C4-2B (cell line): ENCODE results near the gene PLA2G3.
A peak's percentile ranks its signal among the peaks of the same experiment; 100 is the strongest.
"Not testable (repeated sequence)": the region's sequence is repeated elsewhere in the genome, so short reads cannot be mapped to it uniquely, and the experiment has no call there.

Experiments
- H3K27ac ChIP-seq: fragments of 450-650 bp; 2 replicates; pipeline ENCODE4 v1.5.1; 2017
- ZFX ChIP-seq: fragments of 450-650 bp; IDR thresholded peaks from 2 replicates; pipeline ENCODE4 v1.6.1; 2017
- TF ChIP-seq, protein P1 (sequence below): fragments of 450-650 bp; conservative IDR thresholded peaks from 2 replicates; pipeline ENCODE4 v1.5.1; 2017; ENCODE audit warnings: mild to moderate bottlenecking

PLA2G3 gene

DNA sequence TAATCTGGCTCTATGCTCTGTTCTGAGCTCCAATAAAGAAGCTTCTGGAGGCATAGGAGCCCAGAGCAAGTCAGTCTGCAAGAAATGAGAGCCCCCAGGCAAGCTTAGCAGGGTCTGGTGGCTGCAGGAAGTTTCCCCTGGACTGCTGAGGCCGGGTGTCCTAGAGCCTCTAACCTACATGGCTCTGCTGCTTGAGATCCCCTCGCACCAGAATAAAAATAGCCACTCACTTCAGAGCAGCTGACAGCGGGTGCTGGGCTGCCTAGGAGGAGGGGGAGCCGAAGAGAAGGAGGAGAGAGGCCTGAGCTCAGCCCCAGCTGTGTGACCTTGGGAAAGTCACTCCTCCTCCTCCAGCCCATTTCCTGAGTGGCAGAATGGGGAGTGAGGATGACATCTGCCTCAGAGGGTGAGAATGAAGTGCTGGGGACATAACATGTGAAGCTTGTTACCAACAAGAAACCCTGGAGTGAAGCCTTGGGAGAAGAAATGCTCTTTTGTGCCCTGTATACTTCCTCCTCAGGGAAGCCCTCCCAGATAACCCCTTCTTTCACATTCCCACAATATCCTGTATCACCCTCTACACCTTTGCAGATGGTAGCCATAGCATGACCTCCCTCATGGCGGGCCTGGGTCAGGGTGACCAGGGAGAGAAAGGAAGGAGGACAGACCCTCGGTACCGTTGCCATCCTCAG is 21.1 kb downstream of the PLA2G3 start:
- no peak overlapping the region for H3K27ac ChIP-seq
- no peak for TF ChIP-seq ZFX
- TF ChIP-seq, protein P1, sequence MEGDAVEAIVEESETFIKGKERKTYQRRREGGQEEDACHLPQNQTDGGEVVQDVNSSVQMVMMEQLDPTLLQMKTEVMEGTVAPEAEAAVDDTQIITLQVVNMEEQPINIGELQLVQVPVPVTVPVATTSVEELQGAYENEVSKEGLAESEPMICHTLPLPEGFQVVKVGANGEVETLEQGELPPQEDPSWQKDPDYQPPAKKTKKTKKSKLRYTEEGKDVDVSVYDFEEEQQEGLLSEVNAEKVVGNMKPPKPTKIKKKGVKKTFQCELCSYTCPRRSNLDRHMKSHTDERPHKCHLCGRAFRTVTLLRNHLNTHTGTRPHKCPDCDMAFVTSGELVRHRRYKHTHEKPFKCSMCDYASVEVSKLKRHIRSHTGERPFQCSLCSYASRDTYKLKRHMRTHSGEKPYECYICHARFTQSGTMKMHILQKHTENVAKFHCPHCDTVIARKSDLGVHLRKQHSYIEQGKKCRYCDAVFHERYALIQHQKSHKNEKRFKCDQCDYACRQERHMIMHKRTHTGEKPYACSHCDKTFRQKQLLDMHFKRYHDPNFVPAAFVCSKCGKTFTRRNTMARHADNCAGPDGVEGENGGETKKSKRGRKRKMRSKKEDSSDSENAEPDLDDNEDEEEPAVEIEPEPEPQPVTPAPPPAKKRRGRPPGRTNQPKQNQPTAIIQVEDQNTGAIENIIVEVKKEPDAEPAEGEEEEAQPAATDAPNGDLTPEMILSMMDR, result no peak

DNA sequence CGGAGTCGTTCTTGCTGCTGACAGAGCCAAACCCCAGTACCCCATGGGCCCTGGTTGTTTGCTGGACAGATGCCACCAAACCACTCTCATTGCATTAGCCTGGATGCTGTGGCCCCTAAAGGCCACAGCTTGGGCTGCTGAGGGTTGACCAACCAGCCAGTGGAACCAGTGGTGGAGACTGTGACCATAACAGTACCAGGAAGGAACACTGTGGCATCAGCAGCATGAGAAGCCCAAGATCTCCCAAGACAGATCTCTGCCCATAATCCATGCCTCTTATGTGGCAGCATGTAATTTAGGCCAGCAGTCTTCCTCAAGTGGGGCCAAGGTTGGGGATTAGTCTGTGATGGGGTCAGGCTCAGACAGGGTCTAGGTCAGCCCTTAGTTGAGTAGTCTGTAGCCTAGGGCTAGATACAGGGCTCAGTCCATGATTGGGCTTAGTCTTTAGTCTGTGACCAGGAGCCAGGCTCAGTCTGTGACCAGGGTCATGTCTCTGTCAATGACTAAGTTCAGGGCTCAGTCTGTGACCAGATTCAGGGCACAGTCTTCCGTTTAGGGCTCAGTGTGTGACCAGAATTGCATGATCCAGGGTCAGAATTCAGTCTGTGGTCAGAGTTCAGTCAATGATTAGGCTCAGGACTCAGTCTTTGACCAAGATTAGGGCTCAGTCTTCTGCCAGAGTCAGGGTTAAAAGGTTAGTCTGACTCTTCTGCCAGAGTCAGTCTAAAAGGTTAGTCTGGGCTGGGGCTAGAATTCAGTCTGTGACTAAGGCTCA is 22.1 kb downstream of the PLA2G3 start:
- TF ChIP-seq, protein P1, result no peak
- no peak for TF ChIP-seq ZFX
- no peak overlapping the region for H3K27ac ChIP-seq

DNA sequence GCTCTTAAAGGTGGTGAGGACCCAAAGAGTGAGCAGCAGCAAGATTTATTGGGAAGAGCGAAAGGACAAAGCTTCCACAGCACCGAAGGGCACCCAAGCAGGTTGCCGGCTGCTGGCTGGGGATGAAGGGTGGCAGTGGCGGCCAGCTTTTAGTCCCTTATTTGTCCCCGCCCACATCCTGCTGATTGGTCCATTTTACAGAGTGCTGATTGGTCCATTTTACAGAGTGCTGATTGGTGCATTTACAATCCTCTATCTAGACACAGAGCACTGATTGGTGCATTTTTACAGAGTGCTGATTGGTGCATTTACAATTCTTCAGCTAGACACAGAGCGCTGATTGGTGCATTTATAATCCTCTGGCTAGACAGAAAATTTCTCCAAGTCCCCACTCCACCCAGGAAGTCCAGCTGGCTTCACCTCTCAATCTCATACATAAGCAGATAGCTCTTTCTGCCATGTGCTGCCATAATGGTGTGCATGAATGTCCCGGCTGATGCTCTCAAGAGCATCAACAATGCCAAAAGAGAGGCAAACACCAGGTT is 27.7 kb downstream of the PLA2G3 start:
- not testable (repeated sequence) for H3K27ac ChIP-seq

DNA sequence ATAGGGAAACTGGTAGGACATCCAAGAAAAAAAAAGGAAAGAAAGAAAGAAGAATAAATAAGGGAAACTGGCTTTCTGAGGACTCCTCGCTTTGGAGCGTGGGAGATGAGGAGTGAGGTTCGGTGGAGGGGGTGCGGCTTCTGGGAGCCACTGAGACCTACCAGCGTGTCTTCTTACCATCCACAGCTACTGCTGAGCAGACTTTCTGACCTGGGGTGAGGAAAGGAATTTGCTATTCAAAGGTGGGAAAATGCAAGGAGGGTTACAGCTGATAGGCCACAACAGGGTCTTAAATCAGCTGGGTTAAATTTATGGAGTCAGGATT is 32.5 kb downstream of the PLA2G3 start:
- TF ChIP-seq ZFX, result no peak
- TF ChIP-seq, protein P1, result peak; percentile 80
- peak overlapping the region; percentile 45 for H3K27ac ChIP-seq

DNA sequence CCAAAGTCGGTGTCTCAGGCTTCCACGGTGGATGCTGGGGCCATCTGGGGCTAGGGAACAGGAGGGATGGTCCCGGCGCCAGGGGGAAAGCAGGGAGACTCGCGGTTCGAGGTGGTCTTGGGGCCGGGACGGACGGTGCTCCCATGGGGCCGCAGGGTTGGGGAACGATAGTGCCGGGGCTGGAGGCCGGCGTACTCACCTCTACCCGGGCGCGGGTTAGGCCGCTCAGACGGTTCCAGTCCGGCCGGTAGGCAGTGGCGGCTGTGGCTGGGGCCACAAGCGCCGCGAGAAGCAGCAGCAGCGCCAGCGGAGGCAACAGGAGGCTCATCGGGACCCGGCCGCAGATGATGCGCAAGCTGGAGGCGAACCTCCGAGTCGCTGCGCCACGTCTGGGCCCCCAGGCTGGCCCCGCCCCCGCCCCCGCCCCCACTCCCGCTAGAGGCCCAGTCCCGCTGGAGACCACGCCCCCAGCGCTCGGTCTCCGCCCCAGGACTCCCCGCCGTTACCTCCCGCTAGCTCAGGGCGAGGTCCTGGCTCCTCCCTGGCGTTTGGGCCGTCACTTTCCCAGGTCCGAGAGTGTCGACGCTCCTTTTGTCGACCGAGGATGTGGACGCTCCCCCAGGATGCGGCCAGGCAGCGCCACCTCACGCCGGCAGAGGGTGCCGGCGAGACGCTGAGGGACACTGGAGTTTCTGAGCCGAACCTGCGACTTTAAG is 33.0 kb downstream of the PLA2G3 start, which contains the start of gene SELENOM:
TSS of gene SELENOM (minus strand) at position 391 of the 716 bp plus-strand sequence. CDS start at position 328, 63 bp downstream.
- peak within 1 kb of the TSS; percentile 80 for H3K27ac ChIP-seq
- peak; percentile 70; the same call in 1 of the 2 replicates for TF ChIP-seq ZFX
- TF ChIP-seq, protein P1, result peak; percentile 99

DNA sequence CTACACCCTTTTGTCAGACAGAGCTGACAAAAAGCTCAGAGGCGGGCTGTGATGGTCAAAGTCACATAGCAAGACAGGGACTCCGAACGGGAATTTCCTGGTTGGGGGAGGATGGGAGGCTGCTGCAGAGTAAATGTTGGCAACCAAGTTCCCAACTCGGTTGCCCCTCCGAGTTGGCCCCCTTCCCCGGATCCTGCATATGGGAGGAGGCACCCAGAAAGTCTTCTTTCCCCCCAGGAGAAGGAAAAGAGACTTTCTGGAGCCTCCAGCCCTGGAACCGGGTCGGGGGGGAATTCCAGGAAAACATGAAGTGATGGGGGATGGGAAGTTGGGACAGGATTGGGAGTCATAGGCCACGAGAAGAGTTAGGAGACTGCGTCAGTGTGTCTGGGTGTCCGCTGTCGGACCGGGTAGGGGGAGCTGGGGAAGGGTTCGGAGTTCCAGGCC is 33.6 kb downstream of the PLA2G3 start:
- peak overlapping the region; percentile 80 for H3K27ac ChIP-seq
- TF ChIP-seq, protein P1, result no peak
- TF ChIP-seq ZFX, result no peak

DNA sequence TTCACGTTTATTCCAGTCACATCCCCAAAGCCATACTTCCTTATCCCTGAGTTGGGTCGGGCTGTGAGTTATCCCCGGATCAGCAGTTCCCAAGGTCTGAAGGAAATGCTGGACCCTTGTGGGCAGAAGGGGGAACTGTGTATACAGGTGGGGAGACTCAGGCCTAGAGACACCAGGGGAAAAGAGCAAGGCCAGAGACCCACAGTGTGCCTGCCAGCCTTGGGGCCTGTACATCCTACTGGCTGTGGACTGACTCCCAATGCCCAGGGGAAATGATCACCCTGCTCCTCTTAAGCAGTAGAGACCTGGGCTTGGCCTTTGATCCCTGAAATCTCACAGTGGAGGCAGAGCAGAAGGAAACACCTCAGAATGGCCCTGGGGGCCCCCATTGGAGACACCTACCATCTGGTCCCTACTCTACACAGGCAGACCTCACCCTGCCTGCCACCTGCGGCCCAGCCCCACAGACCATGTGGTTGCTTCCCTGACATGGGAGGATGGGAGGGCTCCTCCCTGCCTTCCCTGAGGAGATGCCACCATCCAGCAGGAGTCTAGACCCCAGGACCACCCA is 34.2 kb downstream of the PLA2G3 start:
- TF ChIP-seq ZFX, result no peak
- TF ChIP-seq, protein P1, result no peak
- H3K27ac ChIP-seq, result peak overlapping the region; percentile 80
